A549 (cell line): ENCODE data around the gene CABP2.

Source experiments
- CEBPB ChIP-seq, 2 experiments: fragments of >200 bp in 1 of 2; sonication (Bioruptor Twin) in 1 of 2; formaldehyde crosslinking in 1 of 2; IDR thresholded peaks; 2 replicates each; pipeline ENCODE4 v1.6.1; 2012 to 2016
- CTCF ChIP-seq: fragments of >200 bp; sonication (Bioruptor Twin); formaldehyde crosslinking; IDR thresholded peaks from 3 replicates; pipeline ENCODE4 v1.5.1; 2016
- ELK1 ChIP-seq: fragments of 150-350 bp; IDR thresholded peaks from 2 replicates; pipeline ENCODE4 v1.6.1; 2014; ENCODE audit warnings: low read depth, mild to moderate bottlenecking, low read length
- EP300 ChIP-seq, 2 experiments: fragments of >200 bp; sonication (Bioruptor Twin); formaldehyde crosslinking; IDR thresholded peaks; 2 replicates in 1 of 2; 3 replicates in 1 of 2; pipeline ENCODE4 v1.6.1; 2016 to 2017
- HDAC2 ChIP-seq: fragments of 200-600 bp; sonication (generic); IDR thresholded peaks from 2 replicates; pipeline ENCODE4 v1.6.1; 2016
- MAFK ChIP-seq: fragments of 450-650 bp; IDR thresholded peaks from 2 replicates; pipeline ENCODE4 v1.6.1; 2014; ENCODE audit not compliant: partially characterized antibody
- MYC ChIP-seq: IDR thresholded peaks from 2 replicates; pipeline ENCODE4 v1.6.1; 2012; ENCODE audit warnings: mild to moderate bottlenecking, inconsistent platforms, low read length, improper control_type of control experiment, borderline replicate concordance
- PHF8 ChIP-seq: fragments of 200-600 bp; sonication (generic); IDR thresholded peaks from 2 replicates; pipeline ENCODE4 v1.6.1; 2016; ENCODE audit warnings: low read depth, mild to moderate bottlenecking, antibody characterized with exemption, moderate library complexity, borderline replicate concordance
- POLR2A ChIP-seq: IDR thresholded peaks from 2 replicates; pipeline ENCODE4 v1.6.1; 2012; ENCODE audit warnings: mild to moderate bottlenecking, low read length
- REST ChIP-seq: fragments of 200-600 bp; sonication (generic); IDR thresholded peaks from 2 replicates; pipeline ENCODE4 v1.6.1; 2016; ENCODE audit warnings: antibody characterized with exemption, mild to moderate bottlenecking, moderate library complexity
- ZNF302 ChIP-seq: fragments of 250-450 bp; sonication (Bioruptor Pico); IDR thresholded peaks from 2 replicates; pipeline ENCODE4 v1.9.0; 2021; ENCODE audit warnings: inconsistent platforms, mild to moderate bottlenecking, moderate library complexity

GRCh38 chr11:67498544-67498972 is 24.7 kb downstream of the CABP2 start:
- TF ChIP-seq MAFK (no peak), REST (no peak), CEBPB (IDR thresholded peaks at IDR 0.05) (no peak), PHF8 (no peak), EP300 (IDR thresholded peaks at IDR 0.05) (no peak), ZNF302 (CRISPR knock-in tag) (no peak), CTCF (no peak), ELK1 (no peak), MYC (no peak), POLR2A (no peak), HDAC2 (no peak)
